NAMALWA (cell line): ENCODE results near the gene TMEM43.

Experiments
- DNase-seq: peaks from one replicate; pipeline ENCODE4 v3.0.0-alpha.2; 2015; ENCODE audit warnings: low spot score

Gene TMEM43

GRCh38 chr3:14138109-14138877 is 13.4 kb downstream of the TMEM43 start:
- DNase-seq, result no peak

- no peak for DNase-seq
Observed at GRCh38 chr3:14138878-14139655, 14.2 kb downstream of the TMEM43 start.

GRCh38 chr3:14139771-14140170 is 14.9 kb downstream of the TMEM43 start:
- no peak for DNase-seq

GRCh38 chr3:14140668-14141067 is 15.8 kb downstream of the TMEM43 start:
- DNase-seq, result no peak

- no peak for DNase-seq
Observed at GRCh38 chr3:14141144-14141543, 16.3 kb downstream of the TMEM43 start.

- DNase-seq, result no peak
Observed at GRCh38 chr3:14141602-14142341, 16.9 kb downstream of the TMEM43 start.

- no peak for DNase-seq
Observed at GRCh38 chr3:14142567-14143270, 17.9 kb downstream of the TMEM43 start.

- DNase-seq, result no peak
Observed at GRCh38 chr3:14143271-14144225, 18.7 kb downstream of the TMEM43 start.

- peak; percentile 92 for DNase-seq
Observed at GRCh38 chr3:14144423-14145075, 19.7 kb downstream of the TMEM43 start.

GRCh38 chr3:14145236-14145635 is 20.4 kb downstream of the TMEM43 start:
- DNase-seq, result no peak

- DNase-seq, result no peak
Observed at GRCh38 chr3:14145670-14146380, 21.0 kb downstream of the TMEM43 start.

- DNase-seq, result no peak
Observed at GRCh38 chr3:14146381-14147065, 21.7 kb downstream of the TMEM43 start.

GRCh38 chr3:14147066-14147435 is 22.2 kb downstream of the TMEM43 start:
- DNase-seq, result no peak

- no peak for DNase-seq
Observed at GRCh38 chr3:14147617-14148016, 22.8 kb downstream of the TMEM43 start.

- no peak for DNase-seq
Observed at GRCh38 chr3:14148041-14148985, 23.5 kb downstream of the TMEM43 start.

GRCh38 chr3:14150078-14150477 is 25.2 kb downstream of the TMEM43 start:
- DNase-seq, result no peak

- no peak for DNase-seq
Observed at GRCh38 chr3:14150491-14151230, 25.8 kb downstream of the TMEM43 start.
